ENCODE measurements around the gene FEM1C. TPM values are rescaled to one million over a fixed set of nuclear protein-coding genes. Genes with fewer than 3 reads are reported as not detected.

The FEM1C gene
- total RNA-seq, 1 donor, result 17.4 TPM

- Histone ChIP-seq H3K4me3 (ENCODE audit: insufficient read depth, low read length) (no peak overlapping the region), H3K9me3 (ENCODE audit: low read depth, low read length) (no peaks in the 10 kb centered on the region), H3K27me3 (ENCODE audit: insufficient read depth, low read length) (no peaks in the 10 kb centered on the region), H3K27ac (ENCODE audit: low read depth, low read length) (peak overlapping the region; percentile 3), H3K36me3 (ENCODE audit: insufficient read depth, low read length) (peaks cover 20% of the 10 kb centered on the region), H3K4me2 (ENCODE audit: insufficient read depth, low read length) (no peak overlapping the region), H3K79me2 (ENCODE audit: insufficient read depth, low read length) (peaks cover 96% of the 10 kb centered on the region), H3K4me1 (ENCODE audit: insufficient read depth, low read length) (peaks cover 14% of the 10 kb centered on the region), H4K20me1 (ENCODE audit: insufficient read depth, low read length) (peaks cover 26% of the 10 kb centered on the region), H2AFZ (ENCODE audit: low read length) (no peak overlapping the region)
- DNase-seq (ENCODE audit: insufficient read length, low spot score, missing footprints), result no peak
- no peak for TF ChIP-seq CTCF (IDR thresholded peaks at IDR 0.05; ENCODE audit: extremely low read depth, low read depth, low read length)
These were observed 12.1 kb downstream of the FEM1C start for GRCh38 chr5:115532517-115532916.

DNA sequence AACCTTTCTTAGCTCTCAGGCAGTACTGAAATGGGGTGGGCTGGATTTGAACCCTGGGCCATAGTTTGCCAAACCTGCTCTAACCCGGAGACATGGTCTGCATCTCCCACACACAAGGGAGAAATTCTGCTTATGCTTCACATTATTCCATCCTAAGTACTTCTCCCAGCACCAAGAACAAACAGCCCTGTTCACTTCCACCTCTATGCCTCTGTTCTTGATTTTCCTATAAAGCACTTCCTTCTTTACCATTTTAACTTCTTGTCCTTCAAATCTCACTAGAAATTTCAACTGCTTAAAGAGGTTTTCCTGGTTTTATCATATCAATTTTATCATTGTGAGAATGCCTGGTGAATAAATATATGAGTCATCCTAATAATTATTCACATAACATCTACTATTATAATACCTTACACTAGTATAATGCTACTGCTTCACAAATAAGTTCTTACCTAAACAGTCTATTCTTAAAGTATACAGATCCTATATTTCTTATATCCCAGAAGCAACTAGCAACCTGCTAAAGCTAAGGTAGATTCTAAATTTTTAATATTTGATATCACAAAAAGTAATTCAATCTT is 12.7 kb downstream of the FEM1C start:
- no peak overlapping the region for H2AFZ ChIP-seq (ENCODE audit: low read length)
- H3K4me3 ChIP-seq (ENCODE audit: insufficient read depth, low read length), result no peak overlapping the region
- no peak for DNase-seq (ENCODE audit: insufficient read length, low spot score, missing footprints)
- H3K27me3 ChIP-seq (ENCODE audit: insufficient read depth, low read length), result no peaks in the 10 kb centered on the region
- peaks cover 96% of the 10 kb centered on the region for H3K79me2 ChIP-seq (ENCODE audit: insufficient read depth, low read length)
- H3K27ac ChIP-seq (ENCODE audit: low read depth, low read length), result peak overlapping the region; percentile 3
- H3K36me3 ChIP-seq (ENCODE audit: insufficient read depth, low read length), result peaks cover 18% of the 10 kb centered on the region
- peaks cover 14% of the 10 kb centered on the region for H3K4me1 ChIP-seq (ENCODE audit: insufficient read depth, low read length)
- peaks cover 21% of the 10 kb centered on the region for H4K20me1 ChIP-seq (ENCODE audit: insufficient read depth, low read length)
- H3K4me2 ChIP-seq (ENCODE audit: insufficient read depth, low read length), result peak overlapping the region; percentile 2
- no peak for TF ChIP-seq CTCF (IDR thresholded peaks at IDR 0.05; ENCODE audit: extremely low read depth, low read depth, low read length)
- H3K9me3 ChIP-seq (ENCODE audit: low read depth, low read length), result no peaks in the 10 kb centered on the region

DNA sequence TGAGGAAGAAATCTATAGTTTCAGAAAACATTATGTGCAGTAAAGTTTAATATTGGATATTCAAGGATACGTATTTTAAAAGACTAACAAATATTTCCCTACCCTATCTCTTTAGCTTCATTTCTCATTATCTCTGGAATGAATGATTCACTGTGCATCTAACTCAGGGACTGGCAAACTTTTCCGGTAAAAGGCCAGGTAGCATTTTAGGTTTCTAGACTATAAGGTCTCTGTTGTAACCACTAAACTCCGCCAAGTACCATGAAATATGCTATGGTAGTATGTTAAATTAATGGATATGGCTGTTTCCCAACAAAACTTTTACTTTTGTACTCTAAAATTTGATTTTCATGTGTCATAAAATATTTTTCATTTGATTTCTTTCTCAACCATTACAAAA is 13.2 kb downstream of the FEM1C start:
- Histone ChIP-seq H3K4me3 (ENCODE audit: insufficient read depth, low read length) (no peak overlapping the region), H3K27ac (ENCODE audit: low read depth, low read length) (peak overlapping the region; percentile 3), H3K79me2 (ENCODE audit: insufficient read depth, low read length) (peaks cover 96% of the 10 kb centered on the region), H3K4me2 (ENCODE audit: insufficient read depth, low read length) (peak overlapping the region; percentile 2), H3K36me3 (ENCODE audit: insufficient read depth, low read length) (peaks cover 15% of the 10 kb centered on the region), H3K9me3 (ENCODE audit: low read depth, low read length) (no peaks in the 10 kb centered on the region), H4K20me1 (ENCODE audit: insufficient read depth, low read length) (peaks cover 18% of the 10 kb centered on the region), H3K4me1 (ENCODE audit: insufficient read depth, low read length) (peaks cover 14% of the 10 kb centered on the region), H2AFZ (ENCODE audit: low read length) (no peak overlapping the region), H3K27me3 (ENCODE audit: insufficient read depth, low read length) (no peaks in the 10 kb centered on the region)
- no peak for TF ChIP-seq CTCF (IDR thresholded peaks at IDR 0.05; ENCODE audit: extremely low read depth, low read depth, low read length)
- DNase-seq (ENCODE audit: insufficient read length, low spot score, missing footprints), result no peak

DNA sequence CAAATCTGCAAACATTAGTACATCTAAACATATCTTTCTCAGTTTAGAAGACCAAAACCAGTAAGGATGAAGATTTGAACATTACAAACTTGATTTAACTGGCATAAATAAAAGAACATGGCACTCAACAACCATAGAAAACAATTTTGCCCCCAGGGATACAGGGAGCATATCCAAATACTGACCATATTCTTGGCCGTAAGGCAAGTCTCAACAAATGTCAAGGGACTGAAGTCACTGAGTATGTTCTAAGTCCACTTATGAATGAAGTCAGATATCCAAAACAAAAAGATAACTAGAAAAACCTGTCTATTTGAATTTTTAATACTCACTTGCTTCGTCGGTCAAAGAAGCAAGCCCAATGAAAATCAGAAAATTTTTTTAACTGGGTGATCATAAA is 14.1 kb downstream of the FEM1C start:
- DNase-seq (ENCODE audit: insufficient read length, low spot score, missing footprints), result no peak
- peaks cover 93% of the 10 kb centered on the region for H3K79me2 ChIP-seq (ENCODE audit: insufficient read depth, low read length)
- H3K4me2 ChIP-seq (ENCODE audit: insufficient read depth, low read length), result peak overlapping the region; percentile 35
- no peaks in the 10 kb centered on the region for H3K9me3 ChIP-seq (ENCODE audit: low read depth, low read length)
- TF ChIP-seq CTCF (IDR thresholded peaks at IDR 0.05; ENCODE audit: extremely low read depth, low read depth, low read length), result no peak
- no peak overlapping the region for H3K4me3 ChIP-seq (ENCODE audit: insufficient read depth, low read length)
- no peak overlapping the region for H3K27ac ChIP-seq (ENCODE audit: low read depth, low read length)
- peaks cover 18% of the 10 kb centered on the region for H4K20me1 ChIP-seq (ENCODE audit: insufficient read depth, low read length)
- peaks cover 14% of the 10 kb centered on the region for H3K4me1 ChIP-seq (ENCODE audit: insufficient read depth, low read length)
- no peak overlapping the region for H2AFZ ChIP-seq (ENCODE audit: low read length)
- H3K36me3 ChIP-seq (ENCODE audit: insufficient read depth, low read length), result peaks cover 9% of the 10 kb centered on the region
- H3K27me3 ChIP-seq (ENCODE audit: insufficient read depth, low read length), result no peaks in the 10 kb centered on the region

Data from osteoblast (primary cell).